GM18867 (cell line): ENCODE data around the gene FOSB.
"Not testable (repeated sequence)": the region's sequence is repeated elsewhere in the genome, so short reads cannot be mapped to it uniquely, and the experiment has no call there.

Source experiments
- ATAC-seq: cut with Tn5 transposase; IDR thresholded peaks from one replicate; pipeline ENCODE4 v1.9.1; 2021; ENCODE audit warnings: mild to moderate bottlenecking, moderate library complexity; ENCODE audit not compliant: unreplicated experiment

FOSB gene

GRCh38 chr19:45502111-45502510, 34.3 kb downstream of the FOSB start:
- no peak for ATAC-seq

- ATAC-seq = no peak
These were observed 36.1 kb downstream of the FOSB start for GRCh38 chr19:45503909-45504308.

- ATAC-seq = no peak
These were observed 37.6 kb downstream of the FOSB start for GRCh38 chr19:45505151-45505995.

GRCh38 chr19:45505996-45506245, 38.1 kb downstream of the FOSB start:
- ATAC-seq = no peak

GRCh38 chr19:45506246-45506988, 38.6 kb downstream of the FOSB start:
- ATAC-seq = peak; percentile 59

- ATAC-seq = peak; percentile 58
These were observed 39.4 kb downstream of the FOSB start, which contains the start of gene VASP for GRCh38 chr19:45506989-45507871. TSS of gene VASP (plus strand) at chr19:45507479. CDS start at chr19:45507772, 293 bp downstream.

GRCh38 chr19:45507872-45508416, 40.1 kb downstream of the FOSB start:
- no peak for ATAC-seq

- ATAC-seq = no peak
These were observed 40.6 kb downstream of the FOSB start for GRCh38 chr19:45508417-45508860.

GRCh38 chr19:45508861-45509691, 41.3 kb downstream of the FOSB start:
- ATAC-seq = no peak

- no peak for ATAC-seq
These were observed 41.9 kb downstream of the FOSB start for GRCh38 chr19:45509692-45510015.

- ATAC-seq = not testable (repeated sequence)
These were observed 42.6 kb downstream of the FOSB start for GRCh38 chr19:45510352-45510751.

GRCh38 chr19:45511074-45511473, 43.3 kb downstream of the FOSB start:
- ATAC-seq = no peak

- ATAC-seq = no peak
These were observed 45.2 kb downstream of the FOSB start for GRCh38 chr19:45512881-45513483.

- ATAC-seq = no peak
These were observed 46.7 kb downstream of the FOSB start for GRCh38 chr19:45514376-45515051.

- no peak for ATAC-seq
These were observed 47.4 kb downstream of the FOSB start for GRCh38 chr19:45515081-45515624.

- no peak for ATAC-seq
These were observed 48.1 kb downstream of the FOSB start for GRCh38 chr19:45515807-45516401.

GRCh38 chr19:45517238-45517637, 49.4 kb downstream of the FOSB start:
- ATAC-seq = no peak

- ATAC-seq = no peak
These were observed 50.1 kb downstream of the FOSB start for GRCh38 chr19:45517641-45518468.
